Hepatocyte (in vitro differentiated cells): ENCODE data around the gene DPYD. TPM values are rescaled to one million over a fixed set of nuclear protein-coding genes. Genes with fewer than 3 reads are reported as not detected.

ENCODE experiments used
- DNase-seq: peaks from one replicate; pipeline ENCODE4 v3.0.0-alpha.2; 2016; ENCODE audit warnings: low spot score
- H2AFZ ChIP-seq: fragments of 200-600 bp; sonication (generic); 2 replicates; pipeline ENCODE4 v1.6.0; 2016; ENCODE audit warnings: antibody characterized with exemption, mild to moderate bottlenecking
- H3K27ac ChIP-seq: fragments of 200-600 bp; sonication (generic); 2 replicates; pipeline ENCODE4 v1.5.1; 2016; ENCODE audit warnings: mild to moderate bottlenecking
- H3K27me3 ChIP-seq: fragments of 200-600 bp; sonication (generic); 2 replicates; pipeline ENCODE4 v1.6.1; 2016
- H3K36me3 ChIP-seq: fragments of 200-600 bp; sonication (generic); replicated peaks from 2 replicates; pipeline ENCODE4 v1.5.1; 2016; ENCODE audit warnings: low read depth; ENCODE audit not compliant: insufficient read depth
- H3K4me1 ChIP-seq: fragments of 200-600 bp; sonication (generic); 2 replicates; pipeline ENCODE4 v1.5.1; 2016; ENCODE audit warnings: mild to moderate bottlenecking, moderate library complexity; ENCODE audit not compliant: insufficient read depth
- H3K4me2 ChIP-seq: fragments of 200-600 bp; sonication (generic); 2 replicates; pipeline ENCODE4 v1.6.0; 2016
- H3K4me3 ChIP-seq: fragments of 200-600 bp; sonication (generic); 2 replicates; pipeline ENCODE4 v1.5.1; 2016; ENCODE audit warnings: mild to moderate bottlenecking
- H3K79me2 ChIP-seq: fragments of 200-600 bp; sonication (generic); 2 replicates; pipeline ENCODE4 v1.6.0; 2017; ENCODE audit warnings: mild to moderate bottlenecking
- H3K9me2 ChIP-seq: fragments of 200-600 bp; sonication (generic); replicated peaks from 2 replicates; pipeline ENCODE4 v1.6.0; 2017; ENCODE audit warnings: mild to moderate bottlenecking; ENCODE audit not compliant: insufficient read depth
- H3K9me3 ChIP-seq: fragments of 200-600 bp; sonication (generic); 2 replicates; pipeline ENCODE4 v1.5.1; 2016; ENCODE audit warnings: low read depth, mild to moderate bottlenecking
- H4K20me1 ChIP-seq: fragments of 200-600 bp; sonication (generic); 2 replicates; pipeline ENCODE4 v1.6.0; 2016; ENCODE audit warnings: mild to moderate bottlenecking; ENCODE audit not compliant: insufficient read depth, poor library complexity, severe bottlenecking
- CTCF ChIP-seq: fragments of 200-600 bp; sonication (generic); IDR thresholded peaks from 2 replicates; pipeline ENCODE4 v1.5.1; 2016; ENCODE audit warnings: antibody characterized with exemption, mild to moderate bottlenecking; ENCODE audit not compliant: poor library complexity
- EZH2 ChIP-seq: fragments of 200-600 bp; sonication (generic); IDR thresholded peaks from 2 replicates; pipeline ENCODE4 v1.6.1; 2016; ENCODE audit warnings: antibody characterized with exemption, mild to moderate bottlenecking, borderline replicate concordance
- EZH2phosphoT487 ChIP-seq: fragments of 200-600 bp; sonication (generic); IDR thresholded peaks from one replicate; pipeline ENCODE4 v1.6.1; 2018; ENCODE audit warnings: antibody characterized with exemption, mild to moderate bottlenecking, low read depth, moderate library complexity; ENCODE audit not compliant: unreplicated experiment, severe bottlenecking
- WGBS: methylation state at CpG from one replicate; pipeline ENCODE4 v1.1.6; 2016; ENCODE audit warnings: low lambda C conversion rate; ENCODE audit errors: missing lambda C conversion rate; 5-methylcytosine and 5-hydroxymethylcytosine counted together
- polyA plus RNA-seq: library from polyadenylated mRNA; unstranded; fragments of >200 nt; fragmentation: Nextera tagmentation; extraction: Ambion mirVana; gene quantifications from 2 replicates; pipeline ENCODE4 v1.2.1, GENCODE V29; 2016
- total RNA-seq: library from RNA; depleted of rRNA; stranded (reverse); fragments of >200 nt; gene quantifications from 2 replicates; pipeline ENCODE4 v1.2.3, GENCODE V29; 2014

DPYD gene
- total and polyA plus RNA-seq, 2 experiments from 2014 or later: 7.5 to 21.8 TPM

GRCh38 chr1:97853221-97853620 is 67.6 kb downstream of the DPYD start:
- no peak for TF ChIP-seq CTCF
- no peak for TF ChIP-seq EZH2
- no peak for TF ChIP-seq EZH2phosphoT487
- no peaks in the 10 kb centered on the region for H3K4me1 ChIP-seq
- no peaks in the 10 kb centered on the region for H3K9me2 ChIP-seq
- no peak overlapping the region for H3K4me2 ChIP-seq
- 97% methylated on average over 1 of the region's 1 CpG for WGBS
- no peak overlapping the region for H3K27ac ChIP-seq
- no peak overlapping the region for H3K4me3 ChIP-seq
- H3K9me3 ChIP-seq: no peaks in the 10 kb centered on the region
- H3K36me3 ChIP-seq: no peaks in the 10 kb centered on the region
- H3K27me3 ChIP-seq: no peaks in the 10 kb centered on the region
- no peaks in the 10 kb centered on the region for H4K20me1 ChIP-seq
- no peak for DNase-seq
- H3K79me2 ChIP-seq: no peaks in the 10 kb centered on the region
- H2AFZ ChIP-seq: no peak overlapping the region

- Histone ChIP-seq H2AFZ (no peak overlapping the region), H3K4me2 (no peak overlapping the region), H4K20me1 (no peaks in the 10 kb centered on the region), H3K36me3 (no peaks in the 10 kb centered on the region), H3K4me3 (no peak overlapping the region), H3K4me1 (no peaks in the 10 kb centered on the region), H3K9me3 (no peaks in the 10 kb centered on the region), H3K79me2 (no peaks in the 10 kb centered on the region), H3K27ac (no peak overlapping the region), H3K9me2 (no peaks in the 10 kb centered on the region), H3K27me3 (no peaks in the 10 kb centered on the region)
- peak; percentile 12 for DNase-seq
- 76% methylated on average over 4 of the region's 4 CpGs for WGBS
- no peak for TF ChIP-seq CTCF
- no peak for TF ChIP-seq EZH2phosphoT487
- TF ChIP-seq EZH2: no peak
Measured at GRCh38 chr1:97849345-97850340, 71.2 kb downstream of the DPYD start.

GRCh38 chr1:97845805-97846204 is 75.0 kb downstream of the DPYD start:
- H4K20me1 ChIP-seq: no peaks in the 10 kb centered on the region
- no peaks in the 10 kb centered on the region for H3K36me3 ChIP-seq
- H3K9me3 ChIP-seq: no peaks in the 10 kb centered on the region
- no peaks in the 10 kb centered on the region for H3K79me2 ChIP-seq
- TF ChIP-seq CTCF: no peak
- no peak for TF ChIP-seq EZH2phosphoT487
- no peak for TF ChIP-seq EZH2
- no peak overlapping the region for H3K4me2 ChIP-seq
- no peak overlapping the region for H2AFZ ChIP-seq
- H3K27ac ChIP-seq: no peak overlapping the region
- no peaks in the 10 kb centered on the region for H3K27me3 ChIP-seq
- H3K9me2 ChIP-seq: no peaks in the 10 kb centered on the region
- DNase-seq: no peak
- no peaks in the 10 kb centered on the region for H3K4me1 ChIP-seq
- H3K4me3 ChIP-seq: no peak overlapping the region
- WGBS: 98% methylated on average over 10 of the region's 10 CpGs
